K562 (cell line): ENCODE measurements around the gene CCDC54.

ENCODE experiments used
- CTCF ChIP-seq, 3 experiments: IDR thresholded peaks in 2 of 3; conservative IDR thresholded peaks in 1 of 3; 2 replicates each; pipeline ENCODE4 v1.5.1; 2011 to 2012; ENCODE audit warnings: low read length in 3 of 3, mild to moderate bottlenecking in 3 of 3, control low read depth in 2 of 3, improper control_type of control experiment in 1 of 3, inconsistent platforms in 1 of 3, low read depth in 1 of 3, mixed read lengths in 1 of 3, moderate library complexity in 1 of 3; ENCODE audit not compliant: insufficient read depth in 2 of 3
- E2F1 ChIP-seq: sonication (generic); formaldehyde crosslinking; IDR thresholded peaks from 2 replicates; pipeline ENCODE4 v1.8.1; 2023; ENCODE audit warnings: mild to moderate bottlenecking, missing genetic modification reagents, moderate library complexity
- FIP1L1 ChIP-seq: fragments of 200-400 bp; formaldehyde crosslinking; IDR thresholded peaks from 2 replicates; pipeline ENCODE4 v1.6.1; 2018; ENCODE audit warnings: mild to moderate bottlenecking, low read depth, low read length; ENCODE audit not compliant: poor library complexity, severe bottlenecking
- POLR2AphosphoS5 ChIP-seq: IDR thresholded peaks from 2 replicates; pipeline ENCODE4 v1.6.1; 2011; ENCODE audit warnings: mild to moderate bottlenecking, low read depth, low read length, moderate library complexity; ENCODE audit not compliant: control insufficient read depth, insufficient read depth
- SOX6 ChIP-seq: fragments of 450-650 bp; IDR thresholded peaks from 2 replicates; pipeline ENCODE4 v1.6.1; 2014; ENCODE audit warnings: mild to moderate bottlenecking

GRCh38 chr3:107426223-107426622 is 49.0 kb downstream of the CCDC54 start:
- TF ChIP-seq SOX6, result no peak
- TF ChIP-seq E2F1 (CRISPR knock-in tag), result no peak
- no peak for TF ChIP-seq POLR2AphosphoS5
- TF ChIP-seq CTCF (IDR thresholded peaks at IDR 0.05 in 2 of 3, conservative IDR thresholded peaks at IDR 0.05 in 1 of 3; ENCODE audit: insufficient read depth in 2 of 3, low read depth in 1 of 3, low read length in 3 of 3), result no peak
- TF ChIP-seq FIP1L1, result no peak
